ENCODE results near the gene FAM20C. TPM values are rescaled to one million over a fixed set of nuclear protein-coding genes. Genes with fewer than 3 reads are reported as not detected.

Gene FAM20C
- total RNA-seq, 1 experiment from 2014 or later = 62.6 TPM

- Histone ChIP-seq H3K18ac (ENCODE audit: insufficient read length, low read depth, low read length) (no peak overlapping the region), H3K4me2 (ENCODE audit: insufficient read depth, insufficient read length, low read length) (no peak overlapping the region), H4K8ac (replicated peaks; ENCODE audit: insufficient read length, low read depth, low read length) (no peak overlapping the region), H3K23ac (ENCODE audit: insufficient read length, low read depth, low read length) (no peak overlapping the region), H3K23me2 (ENCODE audit: insufficient read length, low read depth, low read length, poor library complexity, severe bottlenecking) (peaks cover 6% of the 10 kb centered on the region), H3K4me1 (ENCODE audit: insufficient read depth, low read length) (no peaks in the 10 kb centered on the region; the same call in 1 of the 2 replicates), H4K20me1 (ENCODE audit: control insufficient read depth, insufficient read depth, insufficient read length) (no peaks in the 10 kb centered on the region), H3K9ac (ENCODE audit: extremely low read depth, insufficient read length, low read length) (no peak overlapping the region), H3K14ac (ENCODE audit: insufficient read depth, low read length) (no peak overlapping the region), H2BK20ac (ENCODE audit: low read depth, low read length, poor library complexity, severe bottlenecking) (no peak overlapping the region), H3K79me2 (ENCODE audit: insufficient read depth, low read length) (no peaks in the 10 kb centered on the region), H3K27ac (ENCODE audit: insufficient read length, low read depth, low read length) (no peak overlapping the region), H4K5ac (ENCODE audit: insufficient read length, low read depth, low read length) (no peak overlapping the region), H3K4ac (ENCODE audit: low read depth, low read length) (no peak overlapping the region), H3K56ac (ENCODE audit: insufficient read length, low read depth, low read length) (no peak overlapping the region), H4K91ac (ENCODE audit: insufficient read length, low read depth, low read length) (no peak overlapping the region), H2AFZ (ENCODE audit: low read length) (no peak overlapping the region), H2BK12ac (ENCODE audit: insufficient read length, low read depth, low read length) (no peak overlapping the region), H3K79me1 (ENCODE audit: insufficient read depth, low read depth, low read length, poor library complexity, severe bottlenecking) (no peaks in the 10 kb centered on the region), H2BK5ac (ENCODE audit: insufficient read length, low read length) (no peak overlapping the region), H3K27me3 (ENCODE audit: insufficient read depth, low read length) (no peaks in the 10 kb centered on the region), H2BK120ac (ENCODE audit: low read depth, low read length, poor library complexity, severe bottlenecking) (no peak overlapping the region), H2BK15ac (ENCODE audit: low read depth, low read length) (no peak overlapping the region), H2AK5ac (ENCODE audit: insufficient read length, low read length) (no peak overlapping the region), H3T11ph (ENCODE audit: low read length) (no peak overlapping the region), H3K9me3 (ENCODE audit: control insufficient read depth, low read depth, low read length) (no peaks in the 10 kb centered on the region)
- TF ChIP-seq, protein P1, sequence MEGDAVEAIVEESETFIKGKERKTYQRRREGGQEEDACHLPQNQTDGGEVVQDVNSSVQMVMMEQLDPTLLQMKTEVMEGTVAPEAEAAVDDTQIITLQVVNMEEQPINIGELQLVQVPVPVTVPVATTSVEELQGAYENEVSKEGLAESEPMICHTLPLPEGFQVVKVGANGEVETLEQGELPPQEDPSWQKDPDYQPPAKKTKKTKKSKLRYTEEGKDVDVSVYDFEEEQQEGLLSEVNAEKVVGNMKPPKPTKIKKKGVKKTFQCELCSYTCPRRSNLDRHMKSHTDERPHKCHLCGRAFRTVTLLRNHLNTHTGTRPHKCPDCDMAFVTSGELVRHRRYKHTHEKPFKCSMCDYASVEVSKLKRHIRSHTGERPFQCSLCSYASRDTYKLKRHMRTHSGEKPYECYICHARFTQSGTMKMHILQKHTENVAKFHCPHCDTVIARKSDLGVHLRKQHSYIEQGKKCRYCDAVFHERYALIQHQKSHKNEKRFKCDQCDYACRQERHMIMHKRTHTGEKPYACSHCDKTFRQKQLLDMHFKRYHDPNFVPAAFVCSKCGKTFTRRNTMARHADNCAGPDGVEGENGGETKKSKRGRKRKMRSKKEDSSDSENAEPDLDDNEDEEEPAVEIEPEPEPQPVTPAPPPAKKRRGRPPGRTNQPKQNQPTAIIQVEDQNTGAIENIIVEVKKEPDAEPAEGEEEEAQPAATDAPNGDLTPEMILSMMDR (conservative IDR thresholded peaks at IDR 0.05) = no peak
- Mint-ChIP-seq H3K27me3 (ENCODE audit: low read depth) (peaks cover 2% of the 10 kb centered on the region), H3K36me3 (ENCODE audit: insufficient read depth in 1 of 3, low read depth in 3 of 3) (peaks cover 7 to 15% (median 14%) of the 10 kb centered on the region in 3 experiments; a peak in 6 of 7 replicates), H3K4me1 (peaks cover 24 to 26% of the 10 kb centered on the region in 2 experiments), H3K27ac (no peak overlapping the region), H3K4me3 (no peak overlapping the region), H3K9me3 (no peaks in the 10 kb centered on the region; a peak in 1 of 5 replicates)
- DNase-seq = no peak
- no CpG with 5 or more reads among the region's 25 CpGs for WGBS (ENCODE audit: extremely low coverage, insufficient read length, low lambda C conversion rate)
These were observed 40.9 kb upstream of the FAM20C start for GRCh38 chr7:151346-152050.
